ENCODE results near the gene TMEM117.
A peak's percentile ranks its signal among the peaks of the same experiment; 100 is the strongest.
"Not testable (repeated sequence)": the region's sequence is repeated elsewhere in the genome, so short reads cannot be mapped to it uniquely, and the experiment has no call there.

Gene TMEM117

GRCh38 chr12:43842259-43842658 is 6.4 kb downstream of the TMEM117 start:
- no peak for DNase-seq

- not testable (repeated sequence) for DNase-seq
Measured at GRCh38 chr12:43847425-43848225, 11.7 kb downstream of the TMEM117 start.

- no peak for DNase-seq
Measured at GRCh38 chr12:43848226-43848507, 12.3 kb downstream of the TMEM117 start.

GRCh38 chr12:43848786-43849185 is 12.9 kb downstream of the TMEM117 start:
- no peak for DNase-seq

- no peak for DNase-seq
Measured at GRCh38 chr12:43852744-43853143, 16.9 kb downstream of the TMEM117 start.

- DNase-seq, result no peak
Measured at GRCh38 chr12:43856972-43857371, 21.1 kb downstream of the TMEM117 start.

GRCh38 chr12:43858096-43858495 is 22.2 kb downstream of the TMEM117 start:
- DNase-seq, result peak; percentile 24

GRCh38 chr12:43858991-43859390 is 23.1 kb downstream of the TMEM117 start:
- DNase-seq, result no peak

- no peak for DNase-seq
Measured at GRCh38 chr12:43861015-43861839, 25.3 kb downstream of the TMEM117 start.

GRCh38 chr12:43861840-43862150 is 25.9 kb downstream of the TMEM117 start:
- DNase-seq, result no peak

GRCh38 chr12:43863770-43864366 is 28.0 kb downstream of the TMEM117 start:
- DNase-seq, result no peak

- not testable (repeated sequence) for DNase-seq
Measured at GRCh38 chr12:43864557-43864956, 28.7 kb downstream of the TMEM117 start.

- no peak for DNase-seq
Measured at GRCh38 chr12:43869184-43869583, 33.3 kb downstream of the TMEM117 start.

- not testable (repeated sequence) for DNase-seq
Measured at GRCh38 chr12:43869765-43870164, 33.9 kb downstream of the TMEM117 start.

- DNase-seq, result not testable (repeated sequence)
Measured at GRCh38 chr12:43871258-43871657, 35.4 kb downstream of the TMEM117 start.

GRCh38 chr12:43872396-43872795 is 36.5 kb downstream of the TMEM117 start:
- no peak for DNase-seq

GRCh38 chr12:43878050-43878449 is 42.2 kb downstream of the TMEM117 start:
- no peak for DNase-seq

GRCh38 chr12:43880547-43880946 is 44.7 kb downstream of the TMEM117 start:
- DNase-seq, result no peak

GRCh38 chr12:43882578-43883178 is 46.8 kb downstream of the TMEM117 start:
- peak; percentile 28 for DNase-seq

- no peak for DNase-seq
Measured at GRCh38 chr12:43883311-43883710, 47.4 kb downstream of the TMEM117 start.

- DNase-seq, result no peak
Measured at GRCh38 chr12:43883748-43884147, 47.9 kb downstream of the TMEM117 start.

GRCh38 chr12:43884683-43885410 is 49.0 kb downstream of the TMEM117 start:
- no peak for DNase-seq

GRCh38 chr12:43887397-43887796 is 51.5 kb downstream of the TMEM117 start:
- DNase-seq, result no peak

Measured in NCI-H1694 (cell line).